Measurements from ENCODE around the gene BBS9.

Gene BBS9

GRCh38 chr7:33127085-33127484, 2.3 kb upstream of the BBS9 start:
- DNase-seq (ENCODE audit: low spot score), result no peak

GRCh38 chr7:33128631-33128989, 754 bp upstream of the BBS9 start:
- DNase-seq (ENCODE audit: low spot score), result no peak

- no peak for DNase-seq (ENCODE audit: low spot score)
Measured at GRCh38 chr7:33129806-33130153, 416 bp downstream of the BBS9 start.

GRCh38 chr7:33130184-33130583, 820 bp downstream of the BBS9 start:
- DNase-seq (ENCODE audit: low spot score), result peak; percentile 68

GRCh38 chr7:33137103-33137502, 7.7 kb downstream of the BBS9 start:
- DNase-seq (ENCODE audit: low spot score), result no peak

GRCh38 chr7:33142585-33142984, 13.2 kb downstream of the BBS9 start:
- DNase-seq (ENCODE audit: low spot score), result no peak

GRCh38 chr7:33143996-33144718, 14.8 kb downstream of the BBS9 start:
- no peak for DNase-seq (ENCODE audit: low spot score)

- no peak for DNase-seq (ENCODE audit: low spot score)
Measured at GRCh38 chr7:33145156-33145555, 15.8 kb downstream of the BBS9 start.

GRCh38 chr7:33152087-33152486, 22.7 kb downstream of the BBS9 start:
- no peak for DNase-seq (ENCODE audit: low spot score)

GRCh38 chr7:33155811-33156210, 26.4 kb downstream of the BBS9 start:
- no peak for DNase-seq (ENCODE audit: low spot score)

GRCh38 chr7:33156441-33156840, 27.1 kb downstream of the BBS9 start:
- DNase-seq (ENCODE audit: low spot score), result no peak

- no peak for DNase-seq (ENCODE audit: low spot score)
Measured at GRCh38 chr7:33157311-33157710, 27.9 kb downstream of the BBS9 start.

- no peak for DNase-seq (ENCODE audit: low spot score)
Measured at GRCh38 chr7:33157781-33158180, 28.4 kb downstream of the BBS9 start.

GRCh38 chr7:33177876-33178275, 48.5 kb downstream of the BBS9 start:
- no peak for DNase-seq (ENCODE audit: low spot score)

GRCh38 chr7:33179519-33179918, 50.2 kb downstream of the BBS9 start:
- DNase-seq (ENCODE audit: low spot score), result no peak

- no peak for DNase-seq (ENCODE audit: low spot score)
Measured at GRCh38 chr7:33183504-33183903, 54.1 kb downstream of the BBS9 start.

- DNase-seq (ENCODE audit: low spot score), result no peak
Measured at GRCh38 chr7:33184828-33185227, 55.5 kb downstream of the BBS9 start.

- DNase-seq (ENCODE audit: low spot score), result peak; percentile 59
Measured at GRCh38 chr7:33185786-33186185, 56.4 kb downstream of the BBS9 start.

- DNase-seq (ENCODE audit: low spot score), result no peak
Measured at GRCh38 chr7:33186192-33186591, 56.8 kb downstream of the BBS9 start.

- DNase-seq (ENCODE audit: low spot score), result no peak
Measured at GRCh38 chr7:33190688-33191304, 61.4 kb downstream of the BBS9 start.

GRCh38 chr7:33191340-33191739, 62.0 kb downstream of the BBS9 start:
- no peak for DNase-seq (ENCODE audit: low spot score)

GRCh38 chr7:33192695-33193291, 63.4 kb downstream of the BBS9 start:
- no peak for DNase-seq (ENCODE audit: low spot score)

GRCh38 chr7:33193308-33193864, 64.0 kb downstream of the BBS9 start:
- no peak for DNase-seq (ENCODE audit: low spot score)

Data from D341Med (cell line).